SU-DHL-6 (cell line): ENCODE results near the gene GPSM1.

Source experiments
- EZH2phosphoT487 ChIP-seq: fragments of 200-600 bp; sonication (generic), shearing (Covaris generic); conservative IDR thresholded peaks from 2 replicates; pipeline ENCODE4 v1.6.1; 2018; ENCODE audit warnings: mild to moderate bottlenecking, antibody characterized with exemption, low read length, moderate library complexity, mixed read lengths
- TF ChIP-seq, protein P1 (sequence below): fragments of 200-600 bp; sonication (generic); IDR thresholded peaks from one replicate; pipeline ENCODE4 v1.5.1; 2017; ENCODE audit warnings: antibody characterized with exemption, mild to moderate bottlenecking, low read length, moderate library complexity; ENCODE audit not compliant: insufficient read depth, poor library complexity, severe bottlenecking

DNA sequence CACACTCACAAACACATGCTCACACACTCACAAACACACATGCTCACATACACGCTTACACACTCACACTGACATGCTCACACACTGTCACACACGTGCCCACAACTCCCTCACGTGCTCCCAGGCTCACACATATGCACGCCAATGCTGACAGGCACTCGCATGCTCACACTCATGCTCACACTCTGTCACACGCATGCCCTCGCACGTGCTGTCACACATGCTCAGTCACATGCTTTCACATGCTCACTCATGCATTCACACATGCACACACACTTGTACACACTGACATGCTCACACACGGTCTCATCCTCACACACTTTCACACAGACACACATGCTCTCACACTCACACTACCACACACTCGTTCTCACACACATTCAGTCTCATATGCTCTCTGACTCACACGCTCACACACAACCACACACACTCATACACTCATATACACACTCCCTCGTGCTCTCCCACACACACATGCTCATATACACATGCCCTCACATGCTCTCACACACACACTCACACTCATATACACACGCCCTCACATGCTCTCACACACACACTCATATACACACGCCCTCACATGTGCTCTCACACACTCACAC, 33.8 kb upstream of the GPSM1 start:
- TF ChIP-seq, protein P1, sequence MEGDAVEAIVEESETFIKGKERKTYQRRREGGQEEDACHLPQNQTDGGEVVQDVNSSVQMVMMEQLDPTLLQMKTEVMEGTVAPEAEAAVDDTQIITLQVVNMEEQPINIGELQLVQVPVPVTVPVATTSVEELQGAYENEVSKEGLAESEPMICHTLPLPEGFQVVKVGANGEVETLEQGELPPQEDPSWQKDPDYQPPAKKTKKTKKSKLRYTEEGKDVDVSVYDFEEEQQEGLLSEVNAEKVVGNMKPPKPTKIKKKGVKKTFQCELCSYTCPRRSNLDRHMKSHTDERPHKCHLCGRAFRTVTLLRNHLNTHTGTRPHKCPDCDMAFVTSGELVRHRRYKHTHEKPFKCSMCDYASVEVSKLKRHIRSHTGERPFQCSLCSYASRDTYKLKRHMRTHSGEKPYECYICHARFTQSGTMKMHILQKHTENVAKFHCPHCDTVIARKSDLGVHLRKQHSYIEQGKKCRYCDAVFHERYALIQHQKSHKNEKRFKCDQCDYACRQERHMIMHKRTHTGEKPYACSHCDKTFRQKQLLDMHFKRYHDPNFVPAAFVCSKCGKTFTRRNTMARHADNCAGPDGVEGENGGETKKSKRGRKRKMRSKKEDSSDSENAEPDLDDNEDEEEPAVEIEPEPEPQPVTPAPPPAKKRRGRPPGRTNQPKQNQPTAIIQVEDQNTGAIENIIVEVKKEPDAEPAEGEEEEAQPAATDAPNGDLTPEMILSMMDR = no peak
- no peak for TF ChIP-seq EZH2phosphoT487
